GM18870 (cell line): ENCODE data around the gene FYCO1.

Experiments
- ATAC-seq: cut with Tn5 transposase; IDR thresholded peaks from one replicate; pipeline ENCODE4 v1.9.1; 2021; ENCODE audit warnings: moderate library complexity; ENCODE audit not compliant: unreplicated experiment

FYCO1 gene

GRCh38 chr3:45944830-45945620 lies 50.6 kb downstream of the FYCO1 start:
- no peak for ATAC-seq

DNA sequence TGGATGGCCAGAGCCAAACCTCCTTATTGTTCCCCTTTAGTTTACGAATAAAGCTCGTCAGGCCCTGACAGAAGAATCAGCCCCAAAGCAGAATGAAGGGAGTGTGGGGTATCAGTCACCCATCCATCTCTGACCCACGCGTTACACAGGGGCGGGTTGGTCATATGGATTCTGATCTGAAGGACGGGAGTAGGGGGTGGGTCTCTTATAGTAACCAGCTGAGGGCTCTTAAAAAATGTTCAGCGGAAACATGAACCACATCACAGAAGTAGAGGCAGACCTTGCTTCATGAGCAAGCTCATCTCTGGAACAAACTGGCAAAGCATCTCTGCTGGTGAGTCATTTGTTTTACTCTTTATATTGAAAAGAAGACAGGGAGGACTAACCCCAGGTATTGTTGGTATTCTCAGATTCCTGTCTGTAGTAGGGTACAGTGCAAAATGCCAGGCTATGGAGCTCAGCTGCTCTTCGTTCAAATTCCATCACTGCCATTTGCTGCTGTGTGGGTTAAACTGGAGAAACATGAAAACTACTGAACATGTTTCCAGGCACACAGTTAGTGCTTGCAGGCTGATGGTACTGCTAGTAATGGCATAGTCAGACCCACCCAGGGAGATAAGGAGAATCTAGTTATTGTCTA lies 52.3 kb downstream of the FYCO1 start, which contains the start of gene CXCR6:
Gene CXCR6, plus strand, starts transcription at position 258 of the 640 bp plus-strand sequence. CDS start 3,018 bp downstream, outside the sequence.
- ATAC-seq, result no peak

DNA sequence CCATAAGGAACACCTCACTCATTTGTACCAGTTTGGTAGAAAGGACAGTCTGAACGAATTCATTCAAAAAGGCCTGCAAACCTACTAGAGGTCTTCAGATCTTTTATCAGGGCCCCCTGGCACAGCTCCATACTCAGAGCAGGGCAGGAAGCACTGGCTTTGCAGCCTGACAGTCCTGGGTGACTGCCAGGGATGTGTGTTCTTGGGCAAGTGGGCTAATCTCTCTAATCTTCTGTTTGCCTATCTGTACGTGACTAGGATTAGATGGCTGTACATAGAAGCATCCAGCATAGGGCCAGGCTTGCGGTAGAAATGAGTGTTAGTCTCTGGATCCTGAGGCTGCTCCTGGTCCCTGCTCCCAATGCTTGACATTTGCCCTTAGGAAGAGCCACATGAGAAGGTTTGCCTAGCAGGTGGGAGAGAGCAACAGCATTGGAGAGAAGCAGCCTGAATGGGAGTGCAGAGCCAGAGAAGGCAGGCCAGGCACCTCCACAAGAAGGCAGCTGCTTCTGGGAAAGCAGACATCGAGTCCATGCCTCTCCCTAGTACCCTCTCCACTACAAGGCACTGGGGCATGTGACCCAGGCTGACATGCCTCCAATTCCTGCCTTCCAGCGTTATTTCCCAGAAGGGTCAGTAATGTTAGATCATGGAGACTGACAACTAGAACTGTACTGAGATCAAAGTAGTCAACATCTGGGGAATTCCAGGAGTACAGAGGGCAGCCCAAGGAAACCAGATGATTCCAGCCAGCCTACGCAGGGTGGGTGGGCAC lies 53.4 kb downstream of the FYCO1 start:
- ATAC-seq, result no peak

GRCh38 chr3:45940781-45941365 lies 54.8 kb downstream of the FYCO1 start:
- ATAC-seq, result no peak

DNA sequence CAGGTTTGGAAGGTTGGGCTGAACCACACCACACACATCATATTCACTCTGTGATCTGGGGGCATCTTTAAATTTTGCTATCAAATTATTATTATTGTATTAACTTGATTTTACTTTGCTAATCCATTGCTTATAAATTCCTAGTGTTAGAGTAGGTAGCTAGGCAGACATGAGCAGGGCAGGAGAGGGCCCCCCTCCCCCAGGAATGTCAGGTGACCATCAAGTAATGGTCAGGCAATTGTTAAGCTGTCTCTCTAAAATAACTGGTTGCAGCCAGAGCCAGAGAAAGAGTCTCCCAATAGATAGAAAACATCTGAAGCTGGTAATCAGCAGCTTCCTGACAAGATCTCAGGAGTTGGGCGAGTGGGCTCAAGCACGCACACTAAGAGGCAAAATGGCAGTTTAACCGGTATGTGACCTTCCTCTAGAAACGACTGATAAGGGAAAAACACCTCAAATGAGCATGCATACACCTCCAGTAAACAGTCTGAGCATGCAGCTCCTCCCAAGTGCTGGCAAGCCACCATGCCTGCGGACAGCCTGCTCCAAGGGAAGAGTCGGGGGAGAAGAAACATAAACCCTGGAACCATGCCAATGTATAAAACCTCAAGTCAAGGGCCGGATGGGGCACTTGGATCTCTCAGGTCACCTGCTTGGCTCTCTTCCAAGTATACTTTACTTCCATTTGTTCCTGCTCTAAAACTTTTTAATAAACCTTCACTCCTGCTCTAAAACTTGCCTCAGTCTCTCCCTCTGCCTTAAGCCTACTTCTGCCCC lies 55.4 kb downstream of the FYCO1 start:
- no peak for ATAC-seq

DNA sequence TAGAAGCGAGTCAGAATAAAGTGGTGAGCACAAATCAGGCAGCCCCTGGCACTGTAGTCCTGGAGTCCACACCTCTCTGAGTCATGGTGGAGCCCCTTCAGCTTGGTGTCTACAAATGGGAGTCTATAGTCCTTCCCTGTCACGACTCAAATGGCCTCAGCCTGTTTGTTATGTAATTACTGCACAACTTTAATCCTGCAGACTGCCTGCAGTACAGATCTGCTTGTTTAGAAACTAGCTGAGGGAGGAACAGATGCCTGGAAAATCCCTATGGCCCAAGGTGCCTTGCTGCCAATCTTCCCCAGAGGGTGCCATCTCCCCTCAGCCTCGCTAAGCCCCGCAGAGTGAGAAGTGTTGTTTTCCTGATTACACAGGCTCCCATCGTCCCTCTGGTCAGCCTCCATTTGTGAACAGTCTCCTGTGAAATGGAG lies 56.3 kb downstream of the FYCO1 start:
- ATAC-seq, result no peak

DNA sequence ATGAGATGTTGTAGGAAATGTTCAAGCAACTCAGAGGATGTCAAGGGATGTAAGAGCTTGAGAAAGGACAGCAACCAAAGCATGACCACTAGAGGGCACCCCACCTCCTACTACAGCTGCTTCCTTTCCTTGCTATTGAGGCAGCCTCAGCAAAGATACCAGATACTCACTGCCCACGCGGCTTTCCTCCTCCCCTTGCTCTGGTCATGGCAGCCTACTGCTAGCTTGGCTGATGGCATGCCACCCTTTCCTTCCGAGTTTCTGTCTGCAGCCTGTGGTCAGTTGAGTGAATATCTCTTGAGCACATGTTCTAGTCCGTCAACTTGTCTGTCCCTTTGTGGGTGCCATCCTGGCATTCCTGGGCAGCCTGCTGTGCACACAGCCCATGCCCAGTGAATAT lies 56.8 kb downstream of the FYCO1 start:
- ATAC-seq, result no peak

DNA sequence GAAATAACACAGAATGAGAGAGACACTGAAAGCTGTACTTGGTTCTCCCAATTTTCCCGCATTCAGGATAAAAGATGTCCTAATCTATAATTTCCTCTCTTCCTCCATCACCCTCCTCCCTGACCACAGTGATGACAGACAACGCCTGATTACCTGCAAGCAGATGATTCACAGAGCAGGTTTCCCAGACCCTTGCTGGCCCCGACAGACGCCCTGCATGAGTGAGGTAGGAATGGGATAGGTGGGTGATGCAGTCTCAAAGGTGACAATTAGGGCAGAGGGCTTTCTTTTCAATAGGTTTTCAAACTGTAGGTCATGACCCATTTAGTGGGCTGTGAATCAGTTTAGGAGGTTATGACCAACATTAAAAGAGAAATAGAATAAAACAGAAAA lies 57.6 kb downstream of the FYCO1 start:
- ATAC-seq, result no peak

DNA sequence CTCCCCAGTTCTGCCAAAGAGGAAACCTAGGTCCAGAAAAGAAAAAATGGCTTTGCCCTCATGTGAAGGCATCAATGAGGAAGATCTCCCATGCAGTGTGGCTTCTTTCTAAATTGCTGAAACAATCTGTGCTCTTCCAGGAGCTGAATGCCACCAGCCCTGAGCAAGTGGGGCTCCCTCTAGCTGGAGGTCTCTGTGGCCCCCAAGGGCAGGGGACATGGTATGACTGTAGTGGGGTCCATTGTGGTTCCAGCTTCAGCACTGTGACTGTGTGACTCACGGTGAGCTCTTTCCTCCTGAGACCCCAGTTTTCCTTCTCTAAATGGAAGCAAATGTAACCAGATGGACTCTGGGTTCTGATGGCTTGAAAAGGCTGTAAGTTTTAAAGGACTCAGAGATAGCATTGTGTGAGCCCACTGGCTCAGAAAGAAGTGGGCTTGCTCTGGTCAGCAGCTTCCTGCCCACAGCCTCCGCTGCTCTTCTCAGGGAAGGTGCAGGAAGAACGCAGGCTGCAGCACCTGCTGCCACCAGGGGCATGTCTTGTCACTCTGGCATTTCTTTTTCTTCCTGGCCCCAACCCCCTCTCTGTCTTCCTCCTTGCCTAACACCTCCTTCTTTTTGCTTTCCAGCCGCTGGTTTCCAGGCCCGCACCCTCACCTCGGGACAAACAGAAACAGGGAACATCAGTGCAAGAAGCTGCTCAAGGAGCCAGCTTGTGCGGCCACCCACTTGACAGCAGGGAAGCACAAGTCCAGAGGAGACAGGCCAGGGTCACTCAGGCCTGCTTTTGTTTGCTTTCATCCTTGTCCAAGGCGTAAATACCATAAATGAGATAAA lies 58.2 kb downstream of the FYCO1 start:
- no peak for ATAC-seq

DNA sequence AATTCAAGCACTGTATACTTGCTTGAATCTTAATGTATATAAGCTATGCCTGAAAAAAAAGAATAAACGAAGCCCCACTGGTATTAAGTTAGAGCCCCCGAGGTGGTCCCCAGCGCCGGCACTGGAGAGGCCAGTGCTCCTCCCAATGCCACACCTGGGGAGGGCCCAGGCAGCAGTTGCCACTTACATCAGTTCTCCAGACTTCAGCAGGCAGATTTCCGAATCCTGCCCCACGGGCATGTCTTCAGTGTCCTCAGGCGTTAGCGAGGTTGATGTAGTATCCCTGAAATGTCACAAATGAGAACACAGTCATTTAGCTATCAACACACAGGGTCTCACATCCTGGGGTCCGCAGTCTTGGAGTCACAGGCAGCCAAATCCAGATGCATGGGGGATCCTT lies 59.4 kb downstream of the FYCO1 start:
- ATAC-seq, result no peak

- no peak for ATAC-seq
These were observed 62.0 kb downstream of the FYCO1 start for GRCh38 chr3:45933591-45933990.

GRCh38 chr3:45932112-45932511 lies 63.5 kb downstream of the FYCO1 start:
- no peak for ATAC-seq

DNA sequence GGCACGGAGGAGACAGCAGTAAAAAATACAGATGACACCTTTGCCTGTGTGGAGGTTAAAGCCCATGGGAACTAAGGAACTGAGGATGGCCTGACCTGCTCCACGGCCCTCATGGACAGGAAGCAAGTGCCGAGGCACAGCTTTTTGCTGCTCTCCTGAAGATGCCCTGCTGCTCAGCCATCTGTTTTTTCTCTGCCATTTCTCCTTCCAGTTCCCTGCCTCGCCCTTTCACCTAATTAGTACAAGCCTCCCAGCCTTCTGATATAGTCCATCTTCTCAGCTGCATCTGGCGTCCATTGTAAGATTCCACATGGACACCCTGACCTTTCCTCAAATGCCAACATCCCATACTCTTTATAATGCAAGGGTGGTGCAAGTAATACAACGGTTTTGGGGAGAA lies 64.1 kb downstream of the FYCO1 start:
- ATAC-seq, result no peak

DNA sequence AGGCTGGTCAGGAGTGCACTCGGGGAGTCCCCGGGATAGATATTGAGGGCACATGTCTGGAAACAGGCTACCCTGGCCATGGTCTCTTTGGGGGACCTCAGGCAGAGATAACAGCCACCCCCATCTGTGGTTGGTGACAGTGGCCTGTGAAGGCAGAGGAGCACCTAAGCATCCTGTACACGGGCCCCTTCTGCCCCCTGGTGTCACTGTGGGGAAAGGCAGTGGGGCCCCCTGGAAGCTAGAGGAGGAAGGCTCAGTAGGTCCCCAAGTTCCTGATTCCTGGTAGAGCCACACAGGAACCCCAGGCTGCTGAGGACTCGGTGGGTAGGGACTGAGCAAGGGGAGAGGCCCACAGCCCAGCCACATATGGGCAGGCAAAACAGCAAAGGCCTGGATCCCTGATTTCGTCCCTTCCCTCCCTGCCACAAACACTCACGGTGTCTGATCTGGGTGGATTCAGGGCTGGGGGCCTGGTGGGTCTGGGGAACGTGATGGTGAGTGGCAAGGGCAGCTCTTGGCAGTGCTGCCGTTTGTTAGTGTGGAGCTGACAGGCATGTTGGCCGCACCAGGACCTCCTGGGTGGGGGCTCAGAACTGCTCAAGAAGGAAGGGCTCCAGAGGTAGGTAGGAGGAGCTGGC lies 66.5 kb downstream of the FYCO1 start:
- no peak for ATAC-seq

DNA sequence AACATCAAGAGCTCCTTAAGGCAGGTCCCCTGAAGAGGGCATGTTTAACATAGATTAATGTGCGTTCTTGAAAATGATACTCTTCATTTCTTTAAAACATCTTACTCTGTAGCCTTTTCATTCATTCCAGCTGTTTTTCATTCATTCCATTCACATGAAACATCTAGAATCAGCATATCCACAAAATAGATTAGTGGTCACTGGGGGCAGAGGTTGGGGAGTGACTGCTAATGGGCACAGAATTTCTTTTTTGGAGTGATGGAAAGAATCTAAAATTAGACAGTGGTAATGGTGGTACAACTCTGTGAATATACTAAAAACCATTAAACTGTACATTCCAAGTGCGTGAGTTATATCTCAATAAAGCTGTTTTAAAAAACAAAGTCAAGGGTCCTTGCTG lies 67.7 kb downstream of the FYCO1 start:
- no peak for ATAC-seq

DNA sequence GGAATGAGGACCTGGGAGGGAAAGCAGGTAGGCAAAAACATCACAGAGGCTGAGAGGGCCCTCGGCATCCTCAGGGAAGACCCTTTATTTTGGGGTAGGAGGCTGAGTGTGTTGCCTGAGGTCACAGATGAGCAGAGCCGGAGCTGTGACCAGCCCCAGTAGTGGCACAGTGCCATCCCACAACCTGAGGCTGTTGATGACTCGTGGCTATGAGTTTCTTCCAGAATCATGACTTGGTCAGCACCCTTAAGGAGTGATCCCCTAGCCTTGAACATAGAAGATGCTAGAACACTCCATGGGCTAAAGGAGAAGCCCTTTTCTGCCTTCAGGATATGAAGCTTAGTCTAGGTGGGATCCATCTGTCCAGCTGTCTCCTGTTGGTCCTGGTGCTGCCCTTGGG lies 71.9 kb downstream of the FYCO1 start:
- ATAC-seq, result no peak

- ATAC-seq, result no peak
These were observed 72.6 kb downstream of the FYCO1 start for GRCh38 chr3:45922950-45923590.

- ATAC-seq, result no peak
These were observed 73.6 kb downstream of the FYCO1 start for GRCh38 chr3:45922039-45922326.
